ENCODE data around the gene SMIM20.
"Not testable (repeated sequence)": the region's sequence is repeated elsewhere in the genome, so short reads cannot be mapped to it uniquely, and the experiment has no call there.

The SMIM20 gene

DNA sequence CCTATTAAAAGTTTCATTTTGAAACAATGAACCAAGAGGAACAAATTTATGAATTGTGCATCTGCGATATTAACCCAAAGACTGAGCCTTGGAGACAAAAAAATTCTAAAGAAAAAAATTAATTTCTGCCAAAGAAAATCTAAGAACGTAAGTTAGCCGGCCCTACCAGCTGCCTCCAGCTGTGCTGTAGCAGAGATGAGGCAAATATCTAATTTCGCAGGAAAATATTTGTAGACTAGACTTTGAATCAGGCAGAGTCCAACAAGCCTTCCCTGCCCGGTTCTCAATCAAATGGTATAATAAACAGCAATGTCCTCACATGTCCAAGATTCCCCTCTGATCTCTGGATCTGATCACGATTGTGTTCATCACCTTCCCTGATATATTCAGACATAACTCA lies 21.2 kb upstream of the SMIM20 start:
- no peak for DNase-seq

DNA sequence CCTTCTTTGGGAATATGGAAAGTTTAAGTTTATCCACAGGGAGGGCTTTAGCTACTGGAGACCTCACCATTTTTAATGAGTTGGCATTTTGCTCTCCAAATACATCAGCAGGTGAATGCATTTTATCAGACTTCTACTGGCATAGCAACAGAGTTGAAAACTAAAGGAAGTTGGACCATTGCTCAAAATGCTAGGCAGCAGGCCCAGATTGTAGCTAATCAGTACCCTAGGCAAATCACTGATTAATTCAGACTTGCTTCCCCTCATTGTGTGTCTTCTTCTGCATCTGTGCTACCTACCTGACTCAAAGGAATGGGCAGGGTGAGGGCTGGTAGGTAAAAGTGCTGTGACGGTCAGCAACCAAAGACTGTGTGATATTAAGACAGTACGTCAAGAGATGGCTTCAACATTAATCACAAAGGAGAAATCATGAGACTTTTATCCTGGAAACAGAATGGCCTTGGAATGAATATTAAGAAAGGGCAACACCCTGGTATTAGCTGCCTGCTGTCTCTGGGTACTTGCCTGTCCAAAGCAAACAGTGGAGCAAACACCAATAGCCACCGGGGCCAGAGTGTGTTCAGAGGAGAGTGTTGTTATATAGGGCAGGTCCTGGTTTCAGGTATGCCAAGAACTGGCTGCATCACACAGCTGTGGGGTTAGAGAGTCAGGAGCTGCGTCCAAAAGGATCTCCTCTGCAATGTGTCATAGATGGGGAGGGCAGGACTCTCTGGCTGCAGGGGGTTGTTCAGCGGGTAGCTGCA lies 17.1 kb upstream of the SMIM20 start:
- no peak for DNase-seq

DNA sequence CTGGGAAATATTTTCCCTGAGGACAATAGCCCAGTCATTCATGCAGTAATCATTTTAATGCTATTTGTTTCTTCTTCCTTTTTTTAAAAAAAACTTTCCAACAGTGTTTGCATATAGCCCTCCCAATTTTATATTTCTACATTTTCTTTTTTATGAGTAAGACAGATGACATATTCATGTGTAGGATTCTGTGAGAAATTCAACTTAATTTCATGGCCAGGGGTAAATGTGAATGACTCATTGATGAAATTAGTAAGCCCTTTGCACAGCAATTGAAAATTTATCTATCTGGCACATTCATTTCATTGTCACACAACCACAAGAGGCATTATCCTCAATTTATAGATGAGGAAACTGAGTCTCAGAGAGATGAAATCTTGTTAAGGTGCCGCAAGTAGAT lies 13.7 kb upstream of the SMIM20 start:
- no peak for DNase-seq

DNA sequence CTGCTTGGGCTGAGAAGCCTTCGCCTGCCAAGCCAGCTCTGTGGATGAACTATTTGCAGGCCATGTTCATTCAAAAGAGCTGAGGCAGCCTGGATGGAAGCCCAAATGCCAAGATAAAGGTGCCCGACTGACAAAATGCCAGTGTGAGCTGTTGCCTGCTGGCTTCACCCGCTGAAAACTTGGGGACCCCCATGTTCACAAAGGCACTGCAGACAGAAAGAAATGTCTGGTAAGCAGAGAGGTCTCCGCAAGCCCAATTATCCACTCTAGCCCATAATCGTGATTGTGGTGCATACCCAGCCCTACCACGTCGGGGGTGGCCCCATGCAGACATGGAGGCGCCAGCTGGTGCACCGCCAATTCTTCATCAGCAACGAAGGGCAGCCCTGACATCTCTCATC lies 13.0 kb upstream of the SMIM20 start:
- DNase-seq = no peak

DNA sequence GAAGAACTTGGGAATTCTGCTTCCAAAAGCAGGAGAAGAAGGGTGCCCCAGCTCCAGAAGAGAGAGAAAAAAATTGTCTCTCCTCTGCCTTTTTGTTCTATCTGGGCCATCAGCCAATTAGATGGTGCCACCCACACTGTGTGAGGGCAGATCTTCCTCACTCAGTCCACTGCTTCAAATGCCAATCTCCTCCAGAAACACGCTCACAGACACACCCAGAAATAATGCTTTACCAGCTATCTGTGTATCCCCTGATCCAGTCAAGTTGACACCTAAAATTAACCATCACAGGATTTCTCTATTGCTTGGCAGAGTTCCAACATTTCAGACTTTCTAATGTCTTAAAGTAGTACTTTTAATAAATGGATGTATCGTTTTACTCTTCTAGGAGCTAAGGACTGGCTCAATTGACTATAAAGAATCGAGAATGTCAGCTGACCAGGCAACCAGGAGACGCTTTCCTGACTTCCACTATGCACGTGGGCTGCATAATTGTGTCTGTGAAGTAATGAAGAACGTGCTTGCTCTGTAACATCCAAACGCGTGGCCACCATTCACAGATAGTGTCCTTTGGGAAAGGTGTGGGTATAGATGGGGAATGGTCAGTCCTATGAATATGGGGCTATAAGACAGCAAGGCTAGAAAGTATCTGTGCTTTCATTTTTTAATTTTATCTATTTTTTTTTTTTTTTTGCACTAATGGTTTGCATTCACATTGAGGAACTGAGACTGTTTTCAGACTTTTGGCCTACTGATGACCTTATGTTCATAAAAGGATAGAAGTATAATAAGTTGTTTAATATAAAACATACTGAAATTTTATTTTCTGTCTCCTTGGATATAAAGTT lies 9.9 kb upstream of the SMIM20 start:
- no peak for DNase-seq

DNA sequence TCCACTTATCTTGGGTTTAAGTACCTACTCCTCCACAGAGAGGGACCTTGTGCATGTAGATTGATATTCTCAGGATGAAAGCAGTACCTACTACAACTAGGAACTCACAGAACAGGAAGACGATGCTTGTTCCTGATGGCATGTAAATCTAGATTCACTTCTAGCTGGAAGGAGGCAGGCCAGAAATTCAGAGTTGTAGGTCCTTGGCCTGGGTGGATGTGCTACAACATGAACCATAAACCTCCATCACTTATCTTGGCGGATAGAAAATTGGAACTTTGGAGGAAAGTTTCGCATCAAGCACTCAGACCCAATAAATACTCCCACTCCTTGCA lies 9.3 kb upstream of the SMIM20 start:
- no peak for DNase-seq

DNA sequence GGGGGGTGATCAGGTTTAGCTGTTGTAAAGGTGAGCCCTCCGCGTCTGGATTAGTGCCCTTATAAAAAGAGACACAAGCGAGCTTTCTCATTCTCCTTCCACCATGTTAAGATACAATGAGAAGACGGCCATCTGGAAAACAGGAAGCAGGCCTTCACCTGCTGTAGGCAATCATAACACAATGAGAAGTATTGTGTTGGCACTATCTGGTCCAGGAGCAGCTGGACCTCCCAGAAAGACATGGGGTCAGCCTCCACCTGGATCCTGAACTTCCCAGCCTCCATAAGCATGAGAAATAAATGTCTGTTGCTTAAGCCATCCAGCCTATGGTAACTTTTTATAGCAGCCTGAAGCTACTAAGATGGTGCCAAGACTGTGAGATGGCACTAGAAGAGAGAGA lies 8.6 kb upstream of the SMIM20 start:
- DNase-seq = no peak

DNA sequence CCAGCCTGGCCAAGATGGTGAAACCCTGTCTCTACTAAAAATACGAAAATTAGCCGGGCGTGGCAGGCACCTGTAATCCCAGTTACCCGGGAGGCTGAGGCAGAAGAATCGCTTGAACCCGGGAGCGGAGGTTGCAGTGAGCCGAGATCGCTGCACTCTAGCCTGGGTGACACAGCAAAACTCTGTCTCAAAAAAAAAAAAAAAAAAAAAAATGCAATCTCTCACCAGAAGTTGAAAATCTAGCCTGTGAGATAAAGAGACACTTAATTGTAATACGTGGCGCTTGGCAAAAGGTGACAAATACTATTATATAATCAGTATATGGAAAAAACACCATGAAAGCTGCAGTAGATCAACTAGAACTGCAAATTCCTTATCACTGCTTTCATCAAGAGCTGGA lies 7.9 kb upstream of the SMIM20 start:
- DNase-seq = not testable (repeated sequence)

DNA sequence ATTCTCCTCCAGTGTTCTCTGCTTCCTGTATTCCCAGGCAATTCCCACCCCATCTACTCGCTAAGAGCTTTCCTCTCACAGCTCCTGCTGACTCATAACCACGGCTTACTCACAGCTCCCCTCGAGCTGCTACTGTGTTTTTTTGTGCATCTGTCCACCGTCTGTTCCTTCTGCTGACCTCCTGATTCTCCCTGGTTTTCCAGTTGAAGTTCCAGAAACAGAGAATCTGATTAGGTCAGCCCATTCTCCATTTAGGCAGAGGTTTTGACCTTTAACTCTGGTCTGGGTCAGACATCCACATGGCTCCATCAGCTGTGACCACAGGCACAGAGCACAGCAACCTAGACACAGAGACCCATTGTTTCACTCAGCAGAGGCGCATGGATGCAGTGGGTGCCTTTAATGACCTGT lies 5.5 kb upstream of the SMIM20 start:
- DNase-seq = no peak

DNA sequence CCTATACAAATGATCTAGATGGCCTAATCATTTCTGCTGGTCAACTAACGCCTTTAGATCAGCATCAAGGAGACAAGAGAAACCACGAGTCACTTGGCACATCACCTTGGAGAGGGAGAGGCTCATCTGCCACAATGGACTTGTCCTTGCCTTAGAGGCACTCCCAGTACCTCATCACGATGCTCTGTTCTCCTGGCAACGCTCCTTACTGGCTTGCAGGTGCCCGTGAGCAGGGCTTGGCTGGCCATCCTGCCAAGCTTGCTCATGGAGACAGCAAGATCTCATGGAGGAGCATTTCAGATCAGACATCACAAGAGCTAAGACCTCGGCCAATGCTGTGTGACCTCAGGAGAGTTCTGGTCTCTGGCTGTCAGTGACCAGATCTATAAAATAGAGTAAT lies 2.7 kb upstream of the SMIM20 start:
- no peak for DNase-seq

DNA sequence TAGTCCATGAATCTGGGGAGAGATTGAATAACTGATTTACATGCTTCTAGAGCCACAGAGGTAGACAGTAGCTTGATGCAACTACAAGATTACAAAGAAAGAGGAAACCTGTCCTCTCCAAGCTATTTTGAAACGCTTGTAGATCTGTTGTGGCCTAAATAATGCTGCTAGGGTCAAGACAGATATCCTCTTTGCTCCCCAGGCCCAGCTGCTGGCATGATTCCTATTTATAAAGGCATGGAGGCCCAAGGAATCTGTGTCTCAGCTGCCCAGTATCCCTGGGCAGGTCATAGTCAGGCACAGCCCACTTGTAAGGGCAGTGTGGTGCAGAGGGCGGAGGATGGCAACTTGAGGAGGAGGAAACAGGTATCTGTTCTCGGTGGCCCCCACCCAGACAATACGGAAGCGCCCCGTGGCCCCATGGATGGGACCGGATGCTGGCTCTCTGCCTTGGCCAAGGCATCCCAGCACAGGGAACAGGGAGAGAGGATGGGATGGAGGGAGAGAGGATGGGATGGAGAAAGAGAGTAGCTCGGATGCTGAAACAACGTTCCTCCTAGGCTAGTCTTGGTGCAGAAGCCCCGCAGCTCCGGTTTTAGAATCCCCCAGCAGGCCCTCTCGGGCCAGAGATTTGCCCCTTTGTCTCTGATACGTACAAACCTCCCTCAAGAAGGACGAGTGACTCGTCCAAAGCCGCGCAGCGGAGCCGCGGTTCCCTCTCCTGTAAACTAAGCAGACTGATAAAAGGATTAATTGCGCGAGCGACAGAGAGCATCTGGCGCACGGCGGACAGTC lies 767 bp upstream of the SMIM20 start:
- DNase-seq = peak; percentile 41

DNA sequence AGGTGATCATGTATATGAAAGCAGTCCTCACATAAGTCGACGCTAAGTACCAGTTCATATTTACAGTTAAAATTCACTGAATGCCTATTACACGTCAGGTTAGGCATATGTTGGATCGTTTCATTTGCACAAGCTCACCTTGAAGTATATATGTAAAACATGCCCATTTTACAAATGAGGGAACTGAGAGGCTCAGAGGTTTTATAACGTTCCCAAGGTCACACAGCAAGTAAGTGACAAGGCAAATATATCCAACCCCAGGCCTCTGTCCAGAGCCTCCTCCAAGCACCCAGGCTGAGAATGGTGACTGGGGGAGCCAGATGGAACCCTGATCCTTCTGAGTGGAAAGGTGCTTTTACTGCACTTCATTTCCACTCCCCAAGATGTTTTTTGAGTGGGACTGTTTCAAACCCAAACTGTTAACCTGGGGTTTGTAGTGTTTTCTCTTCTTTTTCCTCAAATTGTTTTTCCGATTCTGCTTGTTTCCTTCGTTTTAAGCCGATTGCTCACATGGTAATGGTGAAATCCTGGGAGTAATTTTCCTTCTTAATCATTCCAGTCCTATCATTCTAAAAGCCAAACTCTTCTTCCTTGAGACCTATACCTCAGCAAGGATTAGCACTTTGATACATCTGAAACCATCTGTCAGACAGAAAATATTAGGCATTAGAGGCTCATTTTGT lies 791 bp downstream of the SMIM20 start:
- no peak for DNase-seq

DNA sequence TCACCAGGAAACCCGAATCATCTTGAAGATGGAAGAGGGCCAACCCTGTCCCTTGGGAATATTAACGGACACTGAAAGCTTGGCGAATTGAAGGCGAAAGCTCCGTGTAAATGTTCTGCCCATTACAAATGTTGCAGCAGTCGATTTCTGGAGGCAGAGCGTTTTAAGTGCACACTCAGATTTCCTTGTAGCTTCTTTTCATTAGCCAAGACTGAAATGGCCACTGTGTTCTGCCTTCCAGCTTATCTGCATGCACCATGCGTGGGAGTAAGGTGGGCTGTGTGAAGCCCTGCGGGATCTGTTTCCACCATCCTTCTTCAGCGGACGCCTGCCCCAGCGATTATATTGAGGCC lies 1.3 kb downstream of the SMIM20 start:
- no peak for DNase-seq

DNA sequence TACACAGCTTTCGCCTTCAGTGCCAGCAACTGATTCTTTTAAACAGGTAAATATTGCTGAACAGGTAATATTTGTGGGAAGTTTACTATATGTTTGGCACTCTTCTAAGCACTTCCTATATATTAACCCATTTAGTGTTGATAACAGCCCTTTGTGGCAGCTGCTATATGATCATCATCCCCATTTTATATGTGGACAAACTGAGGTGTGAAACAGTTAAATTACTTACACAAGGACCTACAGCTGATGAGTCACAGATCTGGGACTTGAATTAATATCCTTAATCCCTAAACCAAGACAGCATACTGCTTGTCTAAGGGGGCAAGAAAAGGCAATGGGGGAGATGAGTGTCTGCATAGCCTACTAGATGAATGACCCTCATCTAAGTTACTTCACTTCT lies 2.9 kb downstream of the SMIM20 start:
- no peak for DNase-seq

DNA sequence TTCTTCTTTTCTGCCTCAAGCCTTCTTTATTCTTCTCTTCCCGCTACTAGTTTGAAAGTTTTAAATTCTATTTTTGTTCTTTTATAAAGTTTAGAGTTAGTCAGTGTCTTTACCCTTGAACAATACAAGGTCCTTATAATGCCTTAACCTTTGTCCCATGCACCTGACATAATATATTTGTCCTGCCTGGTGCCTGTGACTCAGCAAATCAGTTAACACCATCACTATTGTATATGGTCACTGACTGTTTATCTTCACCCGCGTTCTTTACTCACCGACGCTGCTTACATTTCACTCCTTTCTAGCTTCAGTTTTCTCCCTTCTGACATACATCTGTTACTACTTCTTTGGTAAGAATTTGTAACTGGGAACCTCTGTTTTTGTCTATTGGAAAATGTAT lies 5.7 kb downstream of the SMIM20 start:
- no peak for DNase-seq

DNA sequence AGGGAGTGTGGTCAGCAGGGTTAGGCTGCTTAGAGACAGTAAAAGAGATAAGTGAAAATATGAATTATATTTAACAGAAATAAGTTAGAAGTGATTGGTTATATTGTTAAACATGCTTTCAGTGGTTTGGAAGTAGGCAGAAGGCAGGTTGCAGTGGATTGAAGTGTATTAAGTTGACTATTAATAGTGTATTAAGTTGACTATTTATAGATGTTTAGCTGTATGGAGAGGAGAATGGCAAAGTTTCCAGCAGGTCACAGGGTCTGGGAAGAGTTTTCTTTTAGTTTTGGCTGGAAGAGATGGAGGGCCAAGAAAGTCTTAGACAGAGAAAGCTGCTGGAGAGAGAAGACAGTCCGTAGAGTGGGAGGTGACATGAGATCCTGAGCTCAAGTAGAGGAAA lies 7.9 kb downstream of the SMIM20 start:
- no peak for DNase-seq

DNA sequence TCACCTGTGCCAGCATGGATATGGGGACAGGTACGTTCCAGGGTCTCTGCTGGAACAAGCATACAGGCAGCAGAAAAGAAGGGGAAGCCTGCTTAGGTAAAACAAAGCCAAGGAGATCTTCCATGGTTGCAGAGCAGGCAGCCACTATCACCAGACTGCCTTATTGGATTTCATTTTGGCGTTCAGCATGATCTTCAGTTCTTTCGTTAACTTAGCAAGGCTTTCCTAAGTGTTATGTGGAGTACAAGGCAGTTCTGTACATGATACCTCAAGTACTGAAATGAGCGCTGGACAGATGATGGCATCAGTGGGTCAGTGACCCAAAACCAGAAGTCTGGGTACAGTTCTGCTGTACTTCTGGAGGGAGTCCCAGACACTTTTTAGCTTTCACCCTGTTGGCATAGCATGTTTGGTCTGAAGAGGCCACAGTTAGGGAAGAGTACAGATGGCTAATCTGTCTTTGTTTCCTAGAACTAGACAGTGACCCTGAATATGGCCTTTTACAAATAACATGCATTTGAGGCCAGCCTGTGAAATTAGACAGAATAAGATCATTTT lies 8.9 kb downstream of the SMIM20 start:
- DNase-seq = no peak

DNA sequence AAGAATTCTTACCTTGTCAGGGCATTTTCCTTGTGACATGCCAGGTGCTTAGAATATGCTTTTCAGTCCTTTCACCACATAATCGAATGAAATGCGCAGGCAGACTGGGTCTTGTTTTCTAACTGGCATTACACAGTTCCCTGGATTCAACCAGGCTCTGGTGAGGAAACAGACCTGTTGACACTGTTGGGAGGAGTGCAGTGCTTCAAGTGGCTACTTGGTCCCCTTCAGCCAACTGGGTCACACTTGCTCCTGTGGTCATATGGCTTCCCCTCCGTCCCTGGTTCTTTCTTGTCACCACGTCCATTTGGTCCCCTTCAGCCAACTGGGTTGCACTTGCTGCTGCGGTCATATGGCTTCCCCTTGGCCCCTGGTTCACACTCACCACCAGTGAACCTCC lies 9.7 kb downstream of the SMIM20 start:
- no peak for DNase-seq

DNA sequence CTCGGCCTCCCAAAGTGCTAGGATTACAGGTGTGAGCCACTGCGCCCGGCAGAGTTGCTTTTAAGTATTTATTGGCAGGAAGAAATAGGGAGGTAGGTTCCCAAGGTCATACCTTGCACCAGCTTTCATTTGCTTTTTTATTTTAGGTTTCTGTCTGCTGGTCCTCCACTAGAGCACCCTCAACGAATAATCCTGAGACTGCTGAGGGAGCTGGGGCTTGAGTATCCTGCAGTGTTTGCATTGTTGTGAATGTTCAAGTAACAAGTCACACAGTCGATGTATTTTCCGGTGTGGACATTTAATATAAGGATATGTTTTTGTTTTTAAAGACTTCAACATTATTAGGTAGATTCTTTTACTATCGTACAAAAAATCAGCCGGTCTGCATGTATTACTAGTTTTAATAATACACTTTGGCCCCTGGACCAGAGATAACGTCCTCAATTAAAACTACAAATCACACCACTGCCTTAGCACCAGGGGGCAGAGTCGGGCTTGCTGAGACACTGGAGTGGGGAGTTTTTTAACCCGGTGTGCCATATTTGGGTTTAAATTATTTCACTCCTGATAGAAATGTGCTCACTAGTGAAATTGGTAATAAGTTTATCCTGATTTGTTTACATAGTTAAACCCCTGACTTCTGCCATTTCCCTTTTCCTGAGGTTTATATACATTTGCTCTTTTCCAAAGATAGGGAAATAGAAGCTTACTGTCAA lies 11.6 kb downstream of the SMIM20 start:
- peak; percentile 18 for DNase-seq

DNA sequence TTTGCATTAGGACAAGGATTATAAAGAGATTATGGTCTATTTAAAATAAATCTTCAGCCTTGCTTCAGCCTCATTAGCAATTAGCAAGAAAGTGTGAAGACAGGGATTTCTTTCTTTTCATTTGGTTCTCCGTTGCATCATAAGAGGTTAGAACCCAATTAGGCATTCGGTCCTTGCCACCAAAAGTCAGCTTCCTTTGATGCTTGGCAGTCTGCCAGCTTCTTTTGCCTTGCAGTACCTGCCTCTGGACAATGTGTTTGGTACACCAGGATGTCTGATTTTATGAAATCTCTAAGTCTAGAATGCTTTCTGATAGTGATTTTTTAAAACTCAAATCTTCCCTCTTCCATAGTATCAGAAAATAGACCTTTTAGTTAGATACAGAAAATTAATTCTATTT lies 12.4 kb downstream of the SMIM20 start:
- peak; percentile 18 for DNase-seq

DNA sequence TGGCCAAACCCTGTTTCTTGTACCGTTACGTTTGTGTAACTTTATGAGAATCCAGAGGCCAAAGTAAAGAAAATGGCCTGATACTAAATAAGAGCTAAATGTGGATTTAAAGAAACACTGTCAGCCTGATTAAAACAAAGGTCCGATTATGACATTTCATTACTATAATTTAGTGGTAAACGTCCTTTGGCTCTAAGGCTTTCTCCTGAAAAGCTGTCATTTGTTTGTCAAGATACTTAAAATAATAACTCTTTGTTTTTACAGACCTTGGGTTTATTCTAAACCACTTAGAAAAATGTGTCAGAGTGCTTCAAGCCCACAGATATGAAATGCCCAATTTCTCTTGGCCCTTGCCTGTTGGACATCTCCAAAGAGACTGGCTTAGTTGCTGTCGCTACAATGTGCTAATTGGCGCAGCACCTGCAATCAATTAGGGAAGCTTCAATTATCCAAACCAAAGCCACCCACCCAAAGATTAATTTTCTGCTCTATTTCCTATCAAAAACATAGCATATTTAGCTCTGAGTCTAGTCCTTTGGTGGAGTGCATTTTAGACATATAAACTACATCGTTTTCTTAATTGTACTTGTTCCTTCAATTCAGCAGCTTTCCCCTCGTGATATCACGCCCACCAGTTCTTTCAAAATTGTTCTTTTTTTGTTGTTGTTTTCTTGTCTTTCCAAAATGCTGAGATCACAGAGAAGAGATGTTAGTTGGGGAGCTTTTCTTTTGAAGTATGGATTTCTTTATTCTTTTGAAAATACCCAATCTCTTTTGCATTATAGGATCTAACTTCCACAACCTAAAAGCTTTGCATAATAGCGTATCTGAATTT lies 13.6 kb downstream of the SMIM20 start:
- no peak for DNase-seq
